Fibroblast of mammary gland (primary cell): ENCODE data around the gene TTLL13.
A peak's percentile ranks its signal among the peaks of the same experiment; 100 is the strongest.

ENCODE experiments used
- DNase-seq: peaks from one replicate; pipeline ENCODE4 v3.0.0-alpha.2; 2010; ENCODE audit warnings: low read depth
- H3K4me3 ChIP-seq: 2 replicates; pipeline ENCODE4 v1.5.1; 2011; ENCODE audit warnings: low read depth, mild to moderate bottlenecking, low read length, moderate library complexity; ENCODE audit not compliant: control insufficient read depth
- CTCF ChIP-seq: conservative IDR thresholded peaks from 2 replicates; pipeline ENCODE4 v1.5.1; 2011; ENCODE audit warnings: low read depth, low read length, inconsistent platforms; ENCODE audit not compliant: control insufficient read depth, insufficient read depth

The TTLL13 gene

DNA sequence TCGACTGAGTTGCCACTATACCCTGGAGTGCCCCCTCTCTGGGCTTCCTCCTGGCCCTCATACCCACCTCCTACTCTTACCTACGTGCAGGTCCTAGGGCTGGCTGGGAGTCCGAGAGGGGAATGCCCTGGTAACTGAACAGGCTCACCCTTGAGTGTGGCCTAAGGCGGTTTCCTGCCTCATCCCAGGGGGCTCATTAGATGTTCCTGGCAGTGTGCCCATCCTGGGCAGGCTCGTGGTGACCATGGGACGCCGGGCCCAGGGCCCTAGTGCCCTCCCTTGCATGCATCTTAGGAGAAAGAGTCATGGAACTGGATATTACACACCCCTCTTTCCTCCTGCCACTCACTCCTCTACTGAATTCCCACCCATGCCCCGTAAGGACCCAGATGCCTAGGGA, 45.4 kb upstream of the TTLL13 start:
- DNase-seq, result peak; percentile 16
- H3K4me3 ChIP-seq, result no peak overlapping the region
- TF ChIP-seq CTCF, result no peak

DNA sequence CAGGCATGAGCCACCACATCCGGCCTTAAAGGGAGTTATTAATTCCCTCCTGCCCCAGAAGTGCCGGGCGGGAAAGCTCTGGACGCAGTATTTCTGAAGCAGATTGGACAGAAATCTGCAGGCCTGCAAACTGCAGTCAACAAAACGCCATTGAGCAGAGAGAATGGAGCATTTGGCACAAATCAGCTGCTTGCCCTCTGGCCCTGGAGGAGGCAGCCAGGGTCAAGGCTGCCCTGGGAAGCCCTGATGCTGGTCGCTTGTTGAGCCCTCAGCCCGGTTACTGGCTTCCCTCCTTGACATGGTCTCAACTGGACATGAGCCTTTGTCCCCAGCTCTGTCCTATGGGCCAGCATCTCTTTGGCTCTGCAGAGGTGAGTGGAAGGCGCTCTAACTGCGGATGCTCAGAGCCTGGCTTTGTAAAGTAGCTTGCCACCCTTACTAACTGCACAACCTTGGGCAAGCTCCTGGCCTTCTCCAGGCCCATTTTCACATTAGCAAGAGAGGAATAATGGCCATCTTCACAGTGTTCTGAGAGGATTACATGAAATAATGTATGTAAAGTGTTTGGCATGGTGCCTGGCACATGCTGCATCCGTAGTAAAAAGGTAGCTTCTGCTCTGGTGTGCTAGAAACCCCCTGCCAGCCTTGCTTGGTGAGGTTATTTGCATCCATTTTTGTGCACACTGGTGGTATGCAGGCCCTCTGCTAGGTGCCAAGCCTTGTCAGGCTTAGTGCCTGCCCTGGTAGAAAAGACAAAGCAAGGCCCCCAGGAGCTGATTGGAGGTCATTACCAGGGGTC, 44.1 kb upstream of the TTLL13 start:
- TF ChIP-seq CTCF, result no peak
- H3K4me3 ChIP-seq, result no peak overlapping the region
- no peak for DNase-seq

DNA sequence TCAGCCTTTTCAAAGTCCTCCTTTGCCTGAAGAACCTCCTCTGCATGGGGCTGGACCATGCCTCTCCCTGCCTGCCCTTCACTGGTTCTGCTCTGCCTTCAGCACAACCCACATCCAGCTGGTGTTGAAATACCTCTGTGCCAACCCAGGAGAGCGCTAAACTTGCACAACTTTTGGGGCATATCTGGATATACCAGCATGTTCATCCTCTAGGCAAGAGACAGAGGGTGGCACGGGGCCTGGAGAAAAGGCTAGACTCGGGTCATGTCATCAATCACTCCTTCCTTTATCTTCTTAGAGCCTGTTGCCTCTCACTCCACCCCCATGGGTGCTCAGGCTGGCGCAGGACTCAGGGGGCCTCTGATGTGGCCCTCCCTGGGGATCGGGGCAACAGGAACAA, 43.5 kb upstream of the TTLL13 start:
- no peak overlapping the region for H3K4me3 ChIP-seq
- TF ChIP-seq CTCF, result no peak

GRCh38 chr15:90207252-90207651, 42.1 kb upstream of the TTLL13 start:
- H3K4me3 ChIP-seq, result no peak overlapping the region
- no peak for DNase-seq
- TF ChIP-seq CTCF, result no peak

More for the DNA sequence above, 43.5 kb upstream of the TTLL13 start:
- DNase-seq, result no peak

DNA sequence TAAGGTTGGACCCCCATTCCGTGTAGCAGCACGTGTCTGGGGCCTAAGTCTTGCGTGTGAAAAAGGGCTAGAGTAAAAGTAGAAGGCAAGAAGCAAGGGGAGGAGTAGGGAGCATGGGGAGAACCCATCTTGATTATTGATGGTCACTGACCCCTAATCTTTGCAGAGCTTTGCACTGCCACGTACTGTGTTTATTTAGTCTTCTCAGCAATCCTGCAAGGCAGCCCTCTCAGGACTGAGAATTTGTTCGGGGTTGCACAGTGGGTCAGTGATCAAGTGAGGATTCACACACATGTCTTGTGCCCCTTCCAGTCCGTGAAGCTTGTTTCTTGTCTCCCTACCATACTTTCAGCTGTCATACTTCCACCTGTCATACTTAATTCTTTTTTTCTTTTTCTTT, 41.0 kb upstream of the TTLL13 start:
- no peak for TF ChIP-seq CTCF

DNA sequence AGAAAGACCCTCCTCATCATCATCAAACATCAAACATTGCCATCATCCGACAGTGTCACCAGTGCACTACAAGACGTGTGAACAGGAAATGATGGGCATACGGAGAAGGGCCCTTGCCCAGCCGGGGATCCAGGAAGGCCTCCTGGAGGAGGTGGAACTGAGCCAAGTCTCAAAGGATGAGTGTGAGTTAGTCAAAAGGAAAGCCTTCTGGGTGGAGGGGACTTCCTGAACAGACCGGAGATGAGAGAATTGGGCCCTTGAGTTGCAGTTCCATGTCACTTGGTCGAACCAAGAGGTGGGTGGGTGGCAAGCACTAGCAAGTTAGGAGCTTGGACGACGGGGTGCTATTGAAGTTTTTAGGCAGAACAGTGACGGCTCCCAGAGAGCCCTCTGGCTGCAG, 39.8 kb upstream of the TTLL13 start:
- DNase-seq, result no peak
- no peak for TF ChIP-seq CTCF
- H3K4me3 ChIP-seq, result no peak overlapping the region

More for the DNA sequence above, 41.0 kb upstream of the TTLL13 start:
- no peak for DNase-seq
- no peak overlapping the region for H3K4me3 ChIP-seq

GRCh38 chr15:90210593-90210992, 38.8 kb upstream of the TTLL13 start:
- TF ChIP-seq CTCF, result no peak

More at GRCh38 chr15:90210593-90210992, 38.8 kb upstream of the TTLL13 start:
- no peak overlapping the region for H3K4me3 ChIP-seq
- DNase-seq, result no peak
